BJ (cell line): ENCODE measurements around the gene DNLZ. TPM values are rescaled to one million over a fixed set of nuclear protein-coding genes. Genes with fewer than 3 reads are reported as not detected.

Experiments
- CTCF ChIA-PET: fragments of 350-600 bp; formaldehyde crosslinking; extraction: SDS; loops from one replicate; lab custom pipeline; 2021; ENCODE audit warnings: antibody characterized with exemption, inconsistent platforms; lab: Yijun Ruan, JAX
- POLR2A ChIA-PET: fragments of 300-600 bp; sonication (Branson Sonifier 250); formaldehyde crosslinking; extraction: SDS; loops from one replicate; lab custom pipeline; 2021; ENCODE audit warnings: antibody characterized with exemption; lab: Charles Lee
- DNase-seq: peaks from one replicate; pipeline ENCODE4 v3.0.0-alpha.2; 2011; ENCODE audit warnings: low read depth
- H3K27me3 ChIP-seq: 2 replicates; pipeline ENCODE4 v1.6.0; 2011; ENCODE audit warnings: low read length; ENCODE audit not compliant: control insufficient read depth, insufficient read depth
- H3K36me3 ChIP-seq: 2 replicates; pipeline ENCODE4 v1.5.1; 2011; ENCODE audit warnings: low read length; ENCODE audit not compliant: control insufficient read depth, insufficient read depth
- H3K4me3 ChIP-seq: 2 replicates; pipeline ENCODE4 v1.5.1; 2011; ENCODE audit warnings: low read depth, mild to moderate bottlenecking, control low read depth, low read length
- CTCF ChIP-seq: IDR thresholded peaks from 2 replicates; pipeline ENCODE4 v1.5.1; 2011; ENCODE audit warnings: low read depth, mild to moderate bottlenecking, control low read depth, inconsistent platforms, low read length, moderate library complexity; ENCODE audit not compliant: insufficient read depth
- polyA plus RNA-seq: library from polyadenylated mRNA; depleted of rRNA; stranded (reverse); fragments of >200 nt; gene quantifications from 2 replicates; pipeline ENCODE4 v1.2.3, GENCODE V29; 2011

DNLZ gene
- polyA plus RNA-seq, 1 experiment, result 7.2 TPM

GRCh38 chr9:136358016-136358415, 5.5 kb downstream of the DNLZ start:
- no peak for TF ChIP-seq CTCF
- H3K4me3 ChIP-seq, result no peak overlapping the region
- peaks cover 27% of the 10 kb centered on the region for H3K36me3 ChIP-seq
- ChIA-PET POLR2A (no interaction called here), CTCF (interaction anchor here (1.1 kb wide), 1 partner anchor 45 kb away, joined by 3 read pairs; no protein-coding TSS in a partner anchor)
- DNase-seq, result no peak
- no peaks in the 10 kb centered on the region for H3K27me3 ChIP-seq

- H3K36me3 ChIP-seq, result peaks cover 31% of the 10 kb centered on the region
- DNase-seq, result no peak
- ChIA-PET POLR2A (no interaction called here), CTCF (interaction anchor here (1.1 kb wide), 1 partner anchor 44 kb away, joined by 3 read pairs; no protein-coding TSS in a partner anchor)
- no peak overlapping the region for H3K4me3 ChIP-seq
- no peaks in the 10 kb centered on the region for H3K27me3 ChIP-seq
- no peak for TF ChIP-seq CTCF
These were observed 6.3 kb downstream of the DNLZ start for GRCh38 chr9:136357202-136357725.

GRCh38 chr9:136355616-136356557, 7.7 kb downstream of the DNLZ start:
- no peak overlapping the region for H3K4me3 ChIP-seq
- no peak for DNase-seq
- no peaks in the 10 kb centered on the region for H3K27me3 ChIP-seq
- ChIA-PET CTCF (no interaction called here), POLR2A (no interaction called here)
- H3K36me3 ChIP-seq, result peaks cover 33% of the 10 kb centered on the region
- no peak for TF ChIP-seq CTCF

- no peak for TF ChIP-seq CTCF
- DNase-seq, result no peak
- H3K27me3 ChIP-seq, result no peaks in the 10 kb centered on the region
- no peak overlapping the region for H3K4me3 ChIP-seq
- POLR2A ChIA-PET, result no interaction called here
- H3K36me3 ChIP-seq, result peaks cover 43% of the 10 kb centered on the region
- CTCF ChIA-PET, result interaction anchor here (0.9 to 1.6 kb wide), 2 partner anchors 9 kb away, joined by 4 to 9 read pairs; partner anchors contain the start of gene DNLZ
These were observed 8.9 kb downstream of the DNLZ start for GRCh38 chr9:136354592-136355085.

GRCh38 chr9:136353757-136354488, 9.6 kb downstream of the DNLZ start:
- H3K4me3 ChIP-seq, result no peak overlapping the region
- TF ChIP-seq CTCF, result no peak
- H3K36me3 ChIP-seq, result peaks cover 50% of the 10 kb centered on the region
- ChIA-PET POLR2A (interaction anchor here (0.6 kb wide), 1 partner anchor 29 kb away, joined by 4 read pairs; no protein-coding TSS in a partner anchor), CTCF (interaction anchor here (0.8 to 1.6 kb wide), 4 partner anchors 8 to 42 kb away, joined by 3 to 9 read pairs (median 4); partner anchors contain the start of gene DNLZ)
- H3K27me3 ChIP-seq, result no peaks in the 10 kb centered on the region
- no peak for DNase-seq
